ENCODE measurements around the gene KCNK13.

DNA sequence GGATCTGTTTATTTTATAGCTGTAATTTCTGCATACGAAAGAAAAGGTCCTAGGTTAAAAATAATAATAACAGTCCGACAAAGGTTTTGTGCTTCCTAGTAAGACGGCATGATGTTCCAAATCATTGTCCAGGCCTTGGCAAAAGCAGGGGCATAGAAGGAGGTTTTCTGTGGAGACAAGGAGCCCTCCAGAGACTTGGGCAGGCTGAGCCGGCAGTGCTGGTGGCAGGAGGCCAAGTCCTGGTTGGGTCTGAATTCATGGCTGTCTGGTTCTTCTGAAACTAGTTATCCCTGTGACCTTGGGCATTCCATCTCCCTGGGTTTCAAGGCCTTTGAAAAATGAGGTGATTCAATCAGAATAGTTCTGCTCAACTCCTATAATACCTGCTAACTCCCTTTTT is 44.0 kb downstream of the KCNK13 start:
- TF ChIP-seq FOXK2 (IDR thresholded peaks at IDR 0.05), result no peak
- TF ChIP-seq SUZ12 (IDR thresholded peaks at IDR 0.05), result no peak
- TF ChIP-seq TARDBP (IDR thresholded peaks at IDR 0.05), result no peak
- TF ChIP-seq FOXM1 (IDR thresholded peaks at IDR 0.05; ENCODE audit: borderline replicate concordance), result no peak
- TF ChIP-seq ELF4 (IDR thresholded peaks at IDR 0.05), result no peak
- no peak for TF ChIP-seq FOXA1 (IDR thresholded peaks at IDR 0.05)
- TF ChIP-seq ZNF384 (IDR thresholded peaks at IDR 0.05), result no peak
- TF ChIP-seq NFRKB (IDR thresholded peaks at IDR 0.05), result no peak

All from HEK293T (cell line).